ENCODE measurements around the gene TRIM73.
"Not testable (repeated sequence)": the region's sequence is repeated elsewhere in the genome, so short reads cannot be mapped to it uniquely, and the experiment has no call there.

GRCh38 chr7:75452494-75452955, 57.1 kb downstream of the TRIM73 start:
- peak; percentile 48 for TF ChIP-seq CTCF (conservative IDR thresholded peaks at IDR 0.05; ENCODE audit: low read depth, low read length)
- TF ChIP-seq EZH2 (IDR thresholded peaks at IDR 0.05; ENCODE audit: borderline replicate concordance, low read depth, low read length, poor library complexity, severe bottlenecking): not testable (repeated sequence)

All from A673 (cell line).